Left lung (tissue), 10 donors: Measurements from ENCODE around the gene GEMIN8. TPM values are rescaled to one million over a fixed set of nuclear protein-coding genes. Genes with fewer than 3 reads are reported as not detected.
A peak's percentile ranks its signal among the peaks of the same experiment; 100 is the strongest.

Experiments used
- ATAC-seq: fragments of 200-7000 bp; cut with Tn5 transposase; one replicate; pipeline ENCODE4 v1.9.1; 2020; ENCODE audit warnings: moderate library complexity
- DNase-seq, 4 donors: peaks; one replicate each; pipeline ENCODE4 v3.0.0-alpha.2; 2013 to 2020
- H3K27ac ChIP-seq, 2 donors: fragments of 200-600 bp; sonication (generic) in 1 of 2; one replicate each; pipeline versions ENCODE4 v1.5.0 to v1.8.0; 2020 to 2021
- H3K27me3 ChIP-seq, 2 donors: fragments of 200-600 bp; sonication (generic) in 1 of 2; one replicate each; pipeline versions ENCODE4 v1.5.0 to v1.8.0; 2020 to 2021
- H3K36me3 ChIP-seq, 2 donors: fragments of 200-600 bp; sonication (generic) in 1 of 2; one replicate each; pipeline versions ENCODE4 v1.5.0 to v1.8.0; 2020 to 2021
- H3K4me1 ChIP-seq, 2 donors: fragments of 200-600 bp; one replicate each; pipeline ENCODE4 v1.8.0; 2021
- H3K4me3 ChIP-seq, 2 donors: fragments of 200-600 bp; sonication (generic) in 1 of 2; one replicate each; pipeline versions ENCODE4 v1.5.0 to v1.8.0; 2020 to 2021; ENCODE audit warnings: mild to moderate bottlenecking in 1 of 2
- H3K9me3 ChIP-seq, 2 donors: fragments of 200-600 bp; sonication (generic) in 1 of 2; one replicate each; pipeline versions ENCODE4 v1.5.0 to v1.8.0; 2020 to 2021
- CTCF ChIP-seq, 2 donors: fragments of 200-600 bp; sonication (generic) in 1 of 2; IDR thresholded peaks; one replicate each; pipeline versions ENCODE4 v1.5.0 to v1.8.0; 2021; ENCODE audit warnings: antibody characterized with exemption in 2 of 2
- intact Hi-C, 2 donors: fragments of 100-400 bp; cut with DNase I; formaldehyde crosslinking; loops; one replicate each; pipeline versions ENCODE4 v1.11.2 to v1.14.2; 2022
- polyA plus RNA-seq, 6 donors: library from polyadenylated mRNA; unstranded; fragments of 120-200 nt; gene quantifications; one replicate each; pipeline ENCODE4 v1.2.1, GENCODE V29; 2013; ENCODE audit not compliant: insufficient read length in 6 of 6
- total RNA-seq, 2 donors: library from RNA; stranded (reverse); fragmentation: NEBNext Ultra II Directional; extraction: Animal tissue kit (Norgen Biotek cat#: 25700); gene quantifications; one replicate each; pipeline ENCODE4 v1.2.1, GENCODE V29; 2021
- donor health status: DM: no; HTN: yes; CAD: no.
- donor health status: DM: no; HTN: no; CAD: no.

GEMIN8 gene
- total and polyA plus RNA-seq, 8 donors = 14.5 to 35.4 (median 30.7) TPM

- Histone ChIP-seq H3K27me3 (no peaks in the 10 kb centered on the region), H3K36me3 (no peaks in the 10 kb centered on the region), H3K4me1 (no peaks in the 10 kb centered on the region), H3K27ac (no peak overlapping the region), H3K4me3 (no peak overlapping the region), H3K9me3 (peaks cover 0 to 2% of the 10 kb centered on the region in 2 donors)
- intact Hi-C loops = no loop called here
- TF ChIP-seq CTCF (IDR thresholded peaks at IDR 0.05) = no peak
- DNase-seq (no peak), ATAC-seq (no peak)
Measured at GRCh38 chrX:13985697-13986435, 43.8 kb downstream of the GEMIN8 start.

GRCh38 chrX:13983734-13984133 is 46.0 kb downstream of the GEMIN8 start:
- H3K27ac ChIP-seq = no peak overlapping the region
- no peaks in the 10 kb centered on the region for H3K36me3 ChIP-seq
- TF ChIP-seq CTCF (IDR thresholded peaks at IDR 0.05) = no peak
- no peak for DNase-seq
- no peaks in the 10 kb centered on the region for H3K4me1 ChIP-seq
- H3K9me3 ChIP-seq = peaks cover 0 to 2% of the 10 kb centered on the region in 2 donors
- intact Hi-C loops = no loop called here
- H3K27me3 ChIP-seq = no peaks in the 10 kb centered on the region
- ATAC-seq = no peak
- no peak overlapping the region for H3K4me3 ChIP-seq

- TF ChIP-seq CTCF (IDR thresholded peaks at IDR 0.05) = no peak
- no peaks in the 10 kb centered on the region for H3K4me1 ChIP-seq
- no peaks in the 10 kb centered on the region for H3K9me3 ChIP-seq
- DNase-seq (no peak), ATAC-seq (no peak)
- no peaks in the 10 kb centered on the region for H3K27me3 ChIP-seq
- H3K4me3 ChIP-seq = no peak overlapping the region
- H3K36me3 ChIP-seq = no peaks in the 10 kb centered on the region
- no peak overlapping the region for H3K27ac ChIP-seq
- intact Hi-C loops = no loop called here
Measured at GRCh38 chrX:13968198-13968597, 61.5 kb downstream of the GEMIN8 start.

- Histone ChIP-seq H3K9me3 (no peaks in the 10 kb centered on the region), H3K4me3 (no peak overlapping the region), H3K27ac (no peak overlapping the region), H3K27me3 (no peaks in the 10 kb centered on the region), H3K4me1 (no peaks in the 10 kb centered on the region), H3K36me3 (no peaks in the 10 kb centered on the region)
- intact Hi-C loops = no loop called here
- DNase-seq (no peak), ATAC-seq (no peak)
- TF ChIP-seq CTCF (IDR thresholded peaks at IDR 0.05) = no peak
Measured at GRCh38 chrX:13967636-13968035, 62.1 kb downstream of the GEMIN8 start.

- no peaks in the 10 kb centered on the region for H3K36me3 ChIP-seq
- ATAC-seq = no peak
Measured at GRCh38 chrX:13966793-13967125, 62.9 kb downstream of the GEMIN8 start.

More at GRCh38 chrX:13966793-13967125, 62.9 kb downstream of the GEMIN8 start:
- no peak for TF ChIP-seq CTCF (IDR thresholded peaks at IDR 0.05)
- Histone ChIP-seq H3K4me1 (no peaks in the 10 kb centered on the region), H3K27ac (no peak overlapping the region), H3K4me3 (no peak overlapping the region), H3K9me3 (no peaks in the 10 kb centered on the region), H3K27me3 (no peaks in the 10 kb centered on the region)
- intact Hi-C loops = no loop called here
- DNase-seq = peak in 1 of 4 donors; percentile 1
